HG03280 (cell line): ENCODE data around the gene SLC25A46.
A peak's percentile ranks its signal among the peaks of the same experiment; 100 is the strongest.
"Not testable (repeated sequence)": the region's sequence is repeated elsewhere in the genome, so short reads cannot be mapped to it uniquely, and the experiment has no call there.

Experiments used
- ATAC-seq: cut with Tn5 transposase; IDR thresholded peaks from one replicate; pipeline ENCODE4 v1.9.1; 2021; ENCODE audit warnings: mild to moderate bottlenecking, moderate library complexity; ENCODE audit not compliant: unreplicated experiment

SLC25A46 gene

GRCh38 chr5:110738812-110739651 lies at the start of gene SLC25A46:
Gene SLC25A46, plus strand, starts transcription at chr5:110739007. Its CDS starts 113 bp downstream, at chr5:110739120.
- ATAC-seq: peak; percentile 97

DNA sequence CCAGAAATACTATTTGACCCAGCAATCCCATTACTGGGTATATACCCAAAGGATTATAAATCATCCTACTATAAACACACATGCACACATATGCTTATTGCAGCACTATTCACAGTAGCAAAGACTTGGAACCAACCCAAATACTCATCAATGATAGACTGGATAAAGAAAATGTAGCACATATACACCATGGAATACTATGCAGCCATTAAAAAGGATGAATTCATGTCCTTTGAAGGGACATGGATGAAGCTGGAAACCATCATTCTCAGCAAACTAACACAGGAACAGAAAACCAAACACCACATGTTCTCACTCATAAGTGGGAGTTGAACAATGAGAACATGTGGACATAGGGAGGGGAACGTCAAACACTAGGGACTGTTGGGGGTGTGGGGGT lies 48.2 kb upstream of the SLC25A46 start:
- ATAC-seq: not testable (repeated sequence)

DNA sequence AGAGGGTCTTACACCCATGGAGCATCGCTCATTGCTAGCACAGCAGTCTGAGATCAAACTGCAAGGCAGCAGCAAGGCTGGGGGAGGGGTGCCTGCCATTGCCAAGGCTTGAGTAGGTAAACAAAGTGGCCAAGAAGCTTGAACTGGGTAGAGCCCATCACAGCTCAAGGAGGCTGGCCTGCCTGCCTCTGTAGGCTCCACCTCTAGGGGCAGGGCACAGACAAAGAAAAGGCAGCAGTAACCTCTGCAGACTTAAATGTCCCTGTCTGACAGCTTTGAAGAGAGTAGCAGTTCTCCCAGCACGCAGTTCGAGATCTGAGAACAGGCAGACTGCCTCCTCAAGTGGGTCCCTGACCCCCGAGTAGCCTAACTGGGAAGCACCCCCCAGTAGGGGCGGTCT lies 46.1 kb upstream of the SLC25A46 start:
- ATAC-seq: not testable (repeated sequence)

DNA sequence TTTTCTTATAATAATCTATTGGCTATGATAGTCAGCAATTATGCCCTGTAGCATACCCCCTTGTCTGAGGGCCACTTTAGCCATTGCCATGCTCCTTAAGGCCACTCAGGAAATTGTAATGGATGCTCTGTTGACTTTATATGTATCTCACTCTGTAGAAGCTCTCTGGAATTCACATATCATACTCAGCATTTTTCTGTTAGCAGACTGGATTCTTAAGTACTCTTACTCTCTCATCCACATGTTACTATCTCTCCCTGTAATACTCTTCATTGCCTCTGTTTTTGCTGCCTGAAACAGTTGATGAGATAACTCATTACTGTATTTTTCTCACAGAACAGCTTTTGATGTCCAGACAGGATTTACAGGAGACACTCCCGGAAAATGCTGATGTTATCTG lies 36.5 kb upstream of the SLC25A46 start:
- ATAC-seq: no peak

DNA sequence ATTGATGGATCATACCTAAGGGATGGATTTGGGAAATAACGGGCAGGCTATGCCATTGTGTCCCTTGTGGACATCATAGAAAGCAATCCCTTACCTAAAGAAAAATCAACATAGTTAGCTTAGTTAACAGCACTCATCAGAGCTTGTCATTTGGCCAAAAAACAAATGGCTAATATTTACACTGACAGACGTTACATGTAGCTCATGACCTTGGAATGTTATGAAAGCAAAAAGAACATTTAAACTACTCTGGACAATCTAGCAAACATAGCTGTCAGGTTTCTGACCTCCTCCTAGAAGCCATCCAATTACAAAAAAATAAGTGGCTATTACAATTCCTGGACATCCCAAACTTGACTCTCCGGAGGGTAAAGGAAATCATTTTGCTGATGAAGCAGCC lies 36.1 kb upstream of the SLC25A46 start:
- ATAC-seq: no peak

GRCh38 chr5:110703481-110703880 lies 35.3 kb upstream of the SLC25A46 start:
- no peak for ATAC-seq

- no peak for ATAC-seq
Measured at GRCh38 chr5:110705349-110705748, 33.5 kb upstream of the SLC25A46 start.

DNA sequence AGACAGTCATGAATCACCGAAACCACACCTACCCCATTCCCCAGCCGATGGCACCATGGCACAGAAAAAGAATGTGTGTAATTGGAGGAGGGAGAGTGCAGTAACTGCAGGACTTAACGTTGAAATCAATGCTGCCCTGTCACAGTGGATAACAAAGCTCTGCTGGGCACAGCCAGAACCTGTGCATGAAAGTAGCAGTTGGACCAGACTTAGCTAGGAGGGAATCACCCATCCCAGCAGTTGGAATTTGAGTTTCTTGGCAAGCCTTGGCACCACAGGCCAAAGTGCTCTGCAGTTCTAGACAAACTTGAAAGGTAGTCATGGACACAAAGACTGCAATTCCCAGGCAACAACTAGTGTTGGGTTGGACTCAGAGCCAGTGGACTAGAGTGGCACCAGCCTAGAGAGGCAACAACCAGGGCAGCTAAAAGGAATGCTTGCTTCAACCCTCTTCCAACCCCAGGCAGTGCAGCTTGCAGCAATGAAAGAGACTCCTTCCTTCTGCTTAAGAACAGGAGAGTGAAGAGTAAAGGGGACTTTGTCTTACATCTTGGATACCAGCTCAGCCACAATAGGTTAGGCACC lies 31.5 kb upstream of the SLC25A46 start:
- no peak for ATAC-seq

DNA sequence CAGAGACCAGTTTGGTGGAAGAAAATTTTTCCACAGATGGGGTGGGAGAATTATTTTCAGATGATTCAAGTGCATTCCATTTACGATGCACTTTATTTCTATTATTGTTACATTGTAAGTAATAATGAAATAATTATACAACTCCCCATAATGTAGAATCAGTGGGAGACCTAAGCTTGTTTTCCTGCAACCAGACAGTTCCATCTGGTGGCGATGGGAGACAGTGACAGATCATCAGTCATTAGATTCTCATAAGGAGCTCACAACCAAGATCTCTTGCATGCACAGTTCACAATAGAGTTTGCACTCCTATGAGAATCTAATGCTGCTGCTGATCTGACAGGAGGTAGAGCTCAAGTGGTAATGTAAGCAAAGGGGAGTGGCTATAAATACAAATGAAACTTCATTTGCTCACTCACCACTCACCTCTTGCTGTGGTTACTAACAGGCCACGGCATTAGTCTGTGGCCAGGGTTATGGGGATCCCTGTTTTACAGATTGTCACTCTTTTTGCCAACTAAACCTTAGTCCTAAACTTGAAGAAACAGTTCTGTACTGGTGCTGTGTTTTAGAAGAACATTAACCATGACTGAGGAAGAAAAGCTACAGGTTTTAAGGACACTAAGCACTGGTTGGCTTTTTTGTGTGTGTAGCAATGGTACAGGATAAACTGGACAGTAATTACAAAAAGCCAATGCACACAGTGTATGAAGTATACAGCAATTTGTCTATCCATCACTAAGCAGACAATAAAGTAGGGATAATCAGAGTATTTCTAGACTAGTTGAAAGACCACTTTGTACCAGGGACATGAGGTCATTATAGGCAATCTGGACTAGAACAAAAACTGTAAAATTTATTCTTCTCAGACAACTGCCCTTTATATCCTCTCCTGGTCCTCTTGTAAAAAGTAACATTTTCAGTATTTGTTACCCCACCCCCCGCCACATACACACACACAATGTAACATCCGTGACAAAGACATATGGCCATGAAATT lies 22.3 kb upstream of the SLC25A46 start:
- ATAC-seq: no peak

- no peak for ATAC-seq
Measured at GRCh38 chr5:110718311-110718710, 20.5 kb upstream of the SLC25A46 start.

DNA sequence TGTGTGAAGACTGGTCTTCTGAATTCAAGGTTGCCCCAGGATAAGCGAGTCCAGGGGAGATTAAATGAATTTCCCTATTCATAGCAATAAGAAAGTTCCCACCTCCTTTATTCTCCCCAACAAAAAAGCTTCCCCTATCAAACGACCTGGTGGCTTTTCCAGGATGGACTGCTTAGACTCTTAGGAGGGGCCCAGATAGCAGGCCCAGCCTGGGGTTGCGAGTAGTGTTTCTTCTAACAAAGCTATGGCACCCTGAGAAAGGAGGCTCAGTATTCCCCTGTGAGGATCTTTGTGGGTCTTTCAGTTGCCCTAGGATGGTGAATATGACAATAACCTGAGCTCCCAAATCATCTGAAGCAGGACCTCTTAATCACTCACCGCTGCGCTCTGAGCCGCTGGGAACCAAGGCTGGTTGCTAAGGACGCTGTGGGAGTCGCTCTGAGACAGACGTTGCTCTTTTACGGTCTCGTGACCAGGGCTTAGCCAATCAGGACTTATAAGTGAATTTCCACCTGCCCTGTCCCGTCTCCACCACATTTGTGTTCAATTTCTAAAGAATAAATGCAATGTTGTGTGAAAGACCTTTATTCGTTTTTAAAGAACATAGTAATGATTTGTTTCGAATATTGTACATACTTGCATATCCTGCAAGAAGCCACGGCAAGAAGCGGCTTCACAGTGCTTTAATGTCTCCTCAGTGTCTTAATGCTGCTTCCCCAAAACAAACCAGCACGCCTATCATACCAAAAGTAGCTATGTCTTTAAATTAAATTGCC lies 12.4 kb upstream of the SLC25A46 start, which contains the start of gene TMEM232:
TSS of gene TMEM232 (minus strand) at position 423 of the 776 bp plus-strand sequence. CDS start 59,319 bp downstream, outside the sequence.
- peak; percentile 100 for ATAC-seq

GRCh38 chr5:110727025-110727314 lies 11.8 kb upstream of the SLC25A46 start:
- ATAC-seq: peak; percentile 56

- ATAC-seq: not testable (repeated sequence)
Measured at GRCh38 chr5:110731499-110731898, 7.3 kb upstream of the SLC25A46 start.

GRCh38 chr5:110734101-110734500 lies 4.7 kb upstream of the SLC25A46 start:
- ATAC-seq: no peak

GRCh38 chr5:110735556-110735955 lies 3.3 kb upstream of the SLC25A46 start:
- ATAC-seq: no peak

DNA sequence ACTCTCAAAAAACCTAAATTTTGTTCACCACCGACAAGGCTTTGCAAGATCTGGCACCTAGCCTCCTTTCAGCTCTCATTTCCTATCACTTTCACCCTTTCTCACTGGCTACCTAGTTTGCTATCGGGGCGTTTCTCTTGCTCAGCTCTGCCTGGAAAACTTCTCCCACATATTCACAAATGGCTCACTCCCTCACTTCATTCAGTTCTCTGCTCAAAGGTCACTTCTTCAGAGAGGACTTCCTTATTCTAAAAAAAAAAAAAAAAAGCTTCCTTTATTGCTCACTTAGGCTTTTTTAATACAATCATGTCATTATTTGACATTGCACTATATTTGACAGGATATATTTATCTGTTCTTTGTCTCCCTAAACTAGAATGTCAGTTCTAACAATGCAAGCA lies 2.1 kb upstream of the SLC25A46 start:
- no peak for ATAC-seq

GRCh38 chr5:110738503-110738811 lies 350 bp upstream of the SLC25A46 start:
- ATAC-seq: peak; percentile 75

DNA sequence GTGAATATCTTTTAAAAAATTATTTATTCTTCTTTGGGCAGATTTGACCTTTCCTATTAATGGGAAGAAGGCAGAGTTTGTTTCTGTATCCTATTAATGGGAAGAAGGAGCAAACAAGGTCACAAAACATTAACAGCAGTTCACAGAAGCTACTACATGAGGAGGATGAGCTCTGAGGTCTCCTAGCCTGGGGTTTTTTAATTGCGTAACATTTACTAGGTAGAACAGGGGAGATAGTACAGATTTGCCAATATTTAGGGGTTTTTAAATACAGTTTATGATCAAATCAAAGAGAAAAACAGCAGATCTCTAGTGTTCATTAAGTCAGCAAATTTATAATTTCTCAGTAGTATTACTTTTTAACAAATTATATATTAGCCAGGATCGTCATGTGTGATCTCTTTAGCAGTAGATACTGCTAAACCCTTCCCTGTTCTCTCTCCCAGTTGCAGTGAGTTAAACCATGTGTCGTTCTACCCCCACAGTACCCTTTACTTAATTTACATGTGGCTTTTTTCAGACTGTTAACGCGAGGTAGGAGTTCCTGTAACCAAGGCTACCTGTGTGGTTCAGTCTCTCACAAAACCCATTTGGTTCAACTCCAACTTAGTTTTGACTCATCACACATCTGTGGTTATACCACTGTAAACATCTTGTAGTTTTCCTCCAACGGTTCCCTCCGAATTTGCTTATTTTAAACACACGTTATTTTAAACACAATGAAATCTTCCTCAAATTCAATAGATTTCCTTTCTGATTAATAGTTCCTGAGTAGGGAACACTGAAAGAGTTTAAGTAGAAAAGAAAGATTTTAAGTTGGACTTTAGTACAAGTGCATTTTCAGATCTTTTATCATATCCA lies 13.3 kb downstream of the SLC25A46 start:
- ATAC-seq: peak; percentile 98

DNA sequence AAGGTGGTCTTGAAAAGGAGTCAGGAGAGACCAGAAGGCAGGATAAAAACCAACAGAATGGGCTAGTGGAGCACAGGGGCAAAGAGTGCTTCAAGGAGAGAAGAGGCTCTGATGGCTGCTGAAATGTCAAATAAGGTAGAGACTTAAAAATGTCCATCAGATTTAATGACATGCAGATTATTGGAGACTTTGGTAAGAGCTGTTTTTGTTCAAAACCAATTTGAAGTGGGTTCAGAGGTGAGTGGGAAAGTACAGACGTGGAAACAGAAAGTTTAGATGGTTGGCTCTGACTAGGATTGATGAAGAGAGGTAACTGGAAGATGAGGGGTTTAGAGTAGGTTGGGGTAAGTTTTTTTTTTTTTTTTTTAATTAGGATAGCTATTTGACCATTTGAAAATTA lies 14.1 kb downstream of the SLC25A46 start:
- ATAC-seq: peak; percentile 17

DNA sequence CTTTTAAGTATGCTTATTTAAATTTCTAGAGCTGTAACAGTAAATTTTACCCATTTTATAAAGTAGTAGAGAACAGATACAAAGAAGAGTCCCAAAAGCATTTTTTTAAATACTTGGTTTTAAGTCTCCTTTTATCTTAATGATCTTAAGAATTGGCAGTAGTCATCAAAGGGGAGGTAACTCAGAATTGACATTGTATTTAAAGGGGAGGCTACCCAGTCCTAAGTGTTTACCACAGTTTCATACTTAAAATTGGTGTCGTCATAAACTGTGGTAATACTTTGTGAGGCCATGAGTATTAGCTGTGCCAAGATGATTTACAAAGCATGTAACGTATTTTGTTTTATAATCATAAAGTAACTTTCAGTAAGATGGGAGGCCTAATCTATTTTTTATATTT lies 14.8 kb downstream of the SLC25A46 start:
- no peak for ATAC-seq
